Measurements from ENCODE around the gene PPP5C. TPM values are rescaled to one million over a fixed set of nuclear protein-coding genes. Genes with fewer than 3 reads are reported as not detected.
"Not testable (repeated sequence)": the region's sequence is repeated elsewhere in the genome, so short reads cannot be mapped to it uniquely, and the experiment has no call there.

PPP5C gene
- total RNA-seq, 1 donor from 2014 or later: 57.7 TPM

GRCh38 chr19:46320559-46320958, 26.3 kb upstream of the PPP5C start:
- no peak for DNase-seq
- no peak for ATAC-seq (ENCODE audit: low read depth)
- TF ChIP-seq, protein P1, sequence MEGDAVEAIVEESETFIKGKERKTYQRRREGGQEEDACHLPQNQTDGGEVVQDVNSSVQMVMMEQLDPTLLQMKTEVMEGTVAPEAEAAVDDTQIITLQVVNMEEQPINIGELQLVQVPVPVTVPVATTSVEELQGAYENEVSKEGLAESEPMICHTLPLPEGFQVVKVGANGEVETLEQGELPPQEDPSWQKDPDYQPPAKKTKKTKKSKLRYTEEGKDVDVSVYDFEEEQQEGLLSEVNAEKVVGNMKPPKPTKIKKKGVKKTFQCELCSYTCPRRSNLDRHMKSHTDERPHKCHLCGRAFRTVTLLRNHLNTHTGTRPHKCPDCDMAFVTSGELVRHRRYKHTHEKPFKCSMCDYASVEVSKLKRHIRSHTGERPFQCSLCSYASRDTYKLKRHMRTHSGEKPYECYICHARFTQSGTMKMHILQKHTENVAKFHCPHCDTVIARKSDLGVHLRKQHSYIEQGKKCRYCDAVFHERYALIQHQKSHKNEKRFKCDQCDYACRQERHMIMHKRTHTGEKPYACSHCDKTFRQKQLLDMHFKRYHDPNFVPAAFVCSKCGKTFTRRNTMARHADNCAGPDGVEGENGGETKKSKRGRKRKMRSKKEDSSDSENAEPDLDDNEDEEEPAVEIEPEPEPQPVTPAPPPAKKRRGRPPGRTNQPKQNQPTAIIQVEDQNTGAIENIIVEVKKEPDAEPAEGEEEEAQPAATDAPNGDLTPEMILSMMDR (IDR thresholded peaks at IDR 0.05): no peak
- Mint-ChIP-seq H3K4me1 (no peaks in the 10 kb centered on the region), H3K36me3 (ENCODE audit: low read depth) (no peaks in the 10 kb centered on the region), H3K27me3 (peaks cover 2% of the 10 kb centered on the region), H3K27ac (no peak overlapping the region), H3K4me3 (no peak overlapping the region), H3K9me3 (peaks cover 3% of the 10 kb centered on the region)
- CTCF ChIA-PET: no interaction called here
- intact Hi-C loops (cut with micrococcal nuclease): no loop called here
- POLR2A ChIA-PET: no interaction called here

GRCh38 chr19:46321653-46322052, 25.2 kb upstream of the PPP5C start:
- Mint-ChIP-seq H3K36me3 (ENCODE audit: low read depth) (no peaks in the 10 kb centered on the region), H3K4me3 (no peak overlapping the region), H3K27ac (no peak overlapping the region), H3K9me3 (peaks cover 12% of the 10 kb centered on the region), H3K4me1 (no peaks in the 10 kb centered on the region), H3K27me3 (peaks cover 5% of the 10 kb centered on the region)
- POLR2A ChIA-PET: no interaction called here
- intact Hi-C loops (cut with micrococcal nuclease): no loop called here
- TF ChIP-seq, protein P1 (IDR thresholded peaks at IDR 0.05): no peak
- DNase-seq (no peak), ATAC-seq (ENCODE audit: low read depth) (no peak)
- CTCF ChIA-PET: no interaction called here

DNA sequence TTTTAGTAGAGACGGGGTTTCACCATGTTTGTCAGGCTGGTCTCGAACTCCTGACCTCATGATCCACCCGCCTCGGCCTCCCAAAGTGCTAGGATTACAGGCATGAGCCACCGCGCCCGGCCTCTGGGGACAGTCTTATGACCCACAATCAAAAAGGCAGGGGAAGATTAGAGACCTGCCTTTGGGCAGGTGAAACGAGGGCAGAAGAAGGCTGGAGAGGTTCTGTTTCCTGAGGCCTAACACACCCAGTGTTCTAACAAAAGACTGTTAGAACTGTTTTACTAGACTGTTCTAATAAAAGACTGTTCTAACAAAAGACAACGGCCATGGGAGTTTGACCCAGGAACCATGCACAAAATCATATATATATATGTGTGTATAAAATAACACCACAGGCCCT, 23.7 kb upstream of the PPP5C start:
- H3K4me3 Mint-ChIP-seq; ATAC-seq (ENCODE audit: low read depth); intact Hi-C loops (cut with micrococcal nuclease); CTCF ChIA-PET; DNase-seq; H3K36me3 Mint-ChIP-seq (ENCODE audit: low read depth); H3K27me3 Mint-ChIP-seq; POLR2A ChIA-PET; H3K4me1 Mint-ChIP-seq; H3K27ac Mint-ChIP-seq: not testable (repeated sequence)
- H3K9me3 Mint-ChIP-seq: peaks cover 19% of the 10 kb centered on the region

DNA sequence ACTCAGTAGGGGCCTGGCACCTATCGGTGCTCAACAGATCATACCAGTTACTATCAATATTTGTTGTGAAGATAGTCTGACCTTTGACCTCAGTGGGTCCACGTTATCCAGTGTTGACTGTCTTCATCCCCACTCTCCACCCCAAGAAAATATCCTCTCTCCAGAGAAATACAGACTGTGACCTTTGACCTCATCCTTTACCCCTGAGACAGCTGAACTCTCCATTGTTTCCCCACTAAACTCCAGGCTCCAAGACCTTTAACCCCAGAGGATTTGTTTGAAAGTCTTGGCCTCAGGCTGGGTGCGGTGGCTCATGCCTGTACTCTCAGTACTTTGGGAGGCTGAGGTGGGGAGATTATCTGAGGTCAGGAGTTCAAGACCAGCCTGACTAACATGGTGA, 22.6 kb upstream of the PPP5C start:
- TF ChIP-seq, protein P1 (IDR thresholded peaks at IDR 0.05): no peak
- intact Hi-C loops (cut with micrococcal nuclease): no loop called here
- Mint-ChIP-seq H3K4me3 (no peak overlapping the region), H3K36me3 (ENCODE audit: low read depth) (no peaks in the 10 kb centered on the region), H3K27me3 (peaks cover 5% of the 10 kb centered on the region), H3K4me1 (no peaks in the 10 kb centered on the region), H3K27ac (no peak overlapping the region), H3K9me3 (peaks cover 20% of the 10 kb centered on the region)
- ChIA-PET POLR2A (no interaction called here), CTCF (no interaction called here)
- DNase-seq (no peak), ATAC-seq (ENCODE audit: low read depth) (no peak)

- Mint-ChIP-seq H3K27ac (no peak overlapping the region), H3K4me1 (no peaks in the 10 kb centered on the region), H3K36me3 (ENCODE audit: low read depth) (no peaks in the 10 kb centered on the region), H3K27me3 (peaks cover 9% of the 10 kb centered on the region), H3K4me3 (no peak overlapping the region), H3K9me3 (peaks cover 23% of the 10 kb centered on the region)
- intact Hi-C loops (cut with micrococcal nuclease): no loop called here
- ATAC-seq (ENCODE audit: low read depth) (no peak), DNase-seq (no peak)
- POLR2A ChIA-PET: no interaction called here
- TF ChIP-seq, protein P1 (IDR thresholded peaks at IDR 0.05): no peak
- CTCF ChIA-PET: no interaction called here
Measured at GRCh38 chr19:46326608-46327007, 20.3 kb upstream of the PPP5C start.

GRCh38 chr19:46328079-46328478, 18.8 kb upstream of the PPP5C start:
- POLR2A ChIA-PET: no interaction called here
- no peak for DNase-seq
- Mint-ChIP-seq H3K27me3 (peaks cover 9% of the 10 kb centered on the region), H3K36me3 (ENCODE audit: low read depth) (no peaks in the 10 kb centered on the region), H3K27ac (no peak overlapping the region), H3K9me3 (peaks cover 23% of the 10 kb centered on the region), H3K4me1 (no peaks in the 10 kb centered on the region), H3K4me3 (no peak overlapping the region)
- TF ChIP-seq, protein P1 (IDR thresholded peaks at IDR 0.05): no peak
- intact Hi-C loops (cut with micrococcal nuclease): no loop called here
- no peak for ATAC-seq (ENCODE audit: low read depth)
- CTCF ChIA-PET: no interaction called here
